Measurements from ENCODE around the gene INTS7. TPM values are rescaled to one million over a fixed set of nuclear protein-coding genes. Genes with fewer than 3 reads are reported as not detected.

INTS7 gene
- total and polyA plus RNA-seq, 4 donors, result 3.9 to 14.4 (median 10.2) TPM

DNA sequence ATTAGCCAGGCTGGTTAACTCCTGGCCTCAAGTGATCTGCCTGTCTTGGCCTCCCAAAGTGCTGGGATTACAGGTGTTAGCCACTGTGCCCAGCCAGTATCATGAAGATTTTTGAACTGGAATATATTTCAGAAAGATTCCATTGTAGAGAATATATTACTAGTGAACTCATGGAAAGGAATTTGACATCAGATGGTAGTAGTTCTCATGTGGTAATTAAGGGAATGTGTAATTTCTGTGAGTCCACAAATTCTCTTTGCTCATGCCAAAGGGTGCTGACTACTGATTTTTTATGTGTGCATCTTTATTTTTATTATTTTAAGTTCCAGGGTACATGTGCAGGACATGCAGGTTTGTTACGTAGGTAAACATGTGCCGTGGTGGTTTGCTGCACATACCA is 10.6 kb upstream of the INTS7 start:
- Histone ChIP-seq H3K36me3 (ENCODE audit: control insufficient read depth in 4 of 4, insufficient read depth in 3 of 4, low read depth in 1 of 4, low read length in 3 of 4) (no peaks in the 10 kb centered on the region), H3K4me1 (ENCODE audit: control insufficient read depth in 4 of 4, insufficient read depth in 4 of 4, low read length in 3 of 4) (no peaks in the 10 kb centered on the region), H3K27ac (ENCODE audit: low read depth in 1 of 2, low read length in 2 of 2) (no peak overlapping the region), H3K9me3 (ENCODE audit: control insufficient read depth in 4 of 4, low read length in 3 of 4) (no peaks in the 10 kb centered on the region), H3K4me3 (ENCODE audit: low read depth in 1 of 3, low read length in 3 of 3) (no peak overlapping the region), H3K27me3 (ENCODE audit: control insufficient read depth in 4 of 4, insufficient read depth in 4 of 4, low read length in 3 of 4) (no peaks in the 10 kb centered on the region), H3K9ac (ENCODE audit: low read depth in 1 of 2, low read length in 2 of 2) (no peak overlapping the region)
- TF ChIP-seq TAF1 (conservative IDR thresholded peaks at IDR 0.05) (no peak), SP1 (IDR thresholded peaks at IDR 0.05) (no peak), RXRA (IDR thresholded peaks at IDR 0.05) (no peak), NR2F2 (IDR thresholded peaks at IDR 0.05) (no peak), CTCF (IDR thresholded peaks at IDR 0.05; ENCODE audit: low read depth, low read length, missing input control) (no peak)
- no peak for DNase-seq (ENCODE audit: low spot score)
- 100% methylated on average over 2 of the region's 2 CpGs for WGBS

DNA sequence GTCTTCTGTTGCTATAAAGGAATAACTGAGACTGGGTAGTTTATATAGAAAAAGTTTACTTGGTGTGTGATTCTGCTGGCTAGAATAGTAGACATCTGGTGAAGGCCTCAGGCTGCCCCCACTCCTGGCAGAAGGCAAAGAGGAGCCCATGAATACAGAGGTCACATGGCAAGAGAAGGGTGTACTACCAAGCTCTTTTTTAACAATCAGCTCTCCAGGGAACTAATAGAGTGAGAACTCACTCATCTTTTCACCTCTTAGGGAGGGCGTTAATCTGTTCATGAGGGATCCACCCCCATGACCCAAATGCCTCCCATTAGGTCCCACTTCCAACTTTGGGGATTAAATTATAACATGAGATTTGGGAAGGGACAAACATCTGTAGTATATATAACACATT is 9.5 kb upstream of the INTS7 start:
- 97% methylated on average over 1 of the region's 1 CpG for WGBS
- no peaks in the 10 kb centered on the region for H3K4me1 ChIP-seq (ENCODE audit: control insufficient read depth in 4 of 4, insufficient read depth in 4 of 4, low read length in 3 of 4)
- H3K9me3 ChIP-seq (ENCODE audit: control insufficient read depth in 4 of 4, low read length in 3 of 4), result no peaks in the 10 kb centered on the region
- no peak for DNase-seq (ENCODE audit: low spot score)
- TF ChIP-seq ZBTB33 (IDR thresholded peaks at IDR 0.05), result no peak
- TF ChIP-seq YY1 (IDR thresholded peaks at IDR 0.05), result no peak
- TF ChIP-seq FOXA1 (IDR thresholded peaks at IDR 0.05), result no peak
- TF ChIP-seq NR2F2 (IDR thresholded peaks at IDR 0.05), result no peak
- TF ChIP-seq SP1 (IDR thresholded peaks at IDR 0.05), result no peak
- TF ChIP-seq FOXA2 (IDR thresholded peaks at IDR 0.05), result no peak
- no peak for TF ChIP-seq CTCF (IDR thresholded peaks at IDR 0.05; ENCODE audit: low read depth, low read length, missing input control)
- TF ChIP-seq RAD21 (IDR thresholded peaks at IDR 0.05), result no peak
- no peak for TF ChIP-seq JUND (IDR thresholded peaks at IDR 0.05)
- no peak for TF ChIP-seq HNF4A (conservative IDR thresholded peaks at IDR 0.05)
- TF ChIP-seq, protein P1, sequence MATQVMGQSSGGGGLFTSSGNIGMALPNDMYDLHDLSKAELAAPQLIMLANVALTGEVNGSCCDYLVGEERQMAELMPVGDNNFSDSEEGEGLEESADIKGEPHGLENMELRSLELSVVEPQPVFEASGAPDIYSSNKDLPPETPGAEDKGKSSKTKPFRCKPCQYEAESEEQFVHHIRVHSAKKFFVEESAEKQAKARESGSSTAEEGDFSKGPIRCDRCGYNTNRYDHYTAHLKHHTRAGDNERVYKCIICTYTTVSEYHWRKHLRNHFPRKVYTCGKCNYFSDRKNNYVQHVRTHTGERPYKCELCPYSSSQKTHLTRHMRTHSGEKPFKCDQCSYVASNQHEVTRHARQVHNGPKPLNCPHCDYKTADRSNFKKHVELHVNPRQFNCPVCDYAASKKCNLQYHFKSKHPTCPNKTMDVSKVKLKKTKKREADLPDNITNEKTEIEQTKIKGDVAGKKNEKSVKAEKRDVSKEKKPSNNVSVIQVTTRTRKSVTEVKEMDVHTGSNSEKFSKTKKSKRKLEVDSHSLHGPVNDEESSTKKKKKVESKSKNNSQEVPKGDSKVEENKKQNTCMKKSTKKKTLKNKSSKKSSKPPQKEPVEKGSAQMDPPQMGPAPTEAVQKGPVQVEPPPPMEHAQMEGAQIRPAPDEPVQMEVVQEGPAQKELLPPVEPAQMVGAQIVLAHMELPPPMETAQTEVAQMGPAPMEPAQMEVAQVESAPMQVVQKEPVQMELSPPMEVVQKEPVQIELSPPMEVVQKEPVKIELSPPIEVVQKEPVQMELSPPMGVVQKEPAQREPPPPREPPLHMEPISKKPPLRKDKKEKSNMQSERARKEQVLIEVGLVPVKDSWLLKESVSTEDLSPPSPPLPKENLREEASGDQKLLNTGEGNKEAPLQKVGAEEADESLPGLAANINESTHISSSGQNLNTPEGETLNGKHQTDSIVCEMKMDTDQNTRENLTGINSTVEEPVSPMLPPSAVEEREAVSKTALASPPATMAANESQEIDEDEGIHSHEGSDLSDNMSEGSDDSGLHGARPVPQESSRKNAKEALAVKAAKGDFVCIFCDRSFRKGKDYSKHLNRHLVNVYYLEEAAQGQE (IDR thresholded peaks at IDR 0.05), result no peak
- TF ChIP-seq EGR1 (IDR thresholded peaks at IDR 0.05; ENCODE audit: low read depth in 2 of 2), result no peak
- no peak for TF ChIP-seq TAF1 (conservative IDR thresholded peaks at IDR 0.05)
- TF ChIP-seq HNF4G (IDR thresholded peaks at IDR 0.05), result no peak
- TF ChIP-seq RXRA (IDR thresholded peaks at IDR 0.05), result no peak
- no peak for TF ChIP-seq ATF3 (IDR thresholded peaks at IDR 0.05)
- TF ChIP-seq GABPA (IDR thresholded peaks at IDR 0.05 in 1 of 2, conservative IDR thresholded peaks at IDR 0.05 in 1 of 2), result no peak
- TF ChIP-seq, protein P2, sequence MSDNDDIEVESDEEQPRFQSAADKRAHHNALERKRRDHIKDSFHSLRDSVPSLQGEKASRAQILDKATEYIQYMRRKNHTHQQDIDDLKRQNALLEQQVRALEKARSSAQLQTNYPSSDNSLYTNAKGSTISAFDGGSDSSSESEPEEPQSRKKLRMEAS (IDR thresholded peaks at IDR 0.05), result no peak
- H3K9ac ChIP-seq (ENCODE audit: low read depth in 1 of 2, low read length in 2 of 2), result no peak overlapping the region
- H3K27me3 ChIP-seq (ENCODE audit: control insufficient read depth in 4 of 4, insufficient read depth in 4 of 4, low read length in 3 of 4), result no peaks in the 10 kb centered on the region
- no peak overlapping the region for H3K27ac ChIP-seq (ENCODE audit: low read depth in 1 of 2, low read length in 2 of 2)
- H3K4me3 ChIP-seq (ENCODE audit: low read depth in 1 of 3, low read length in 3 of 3), result no peak overlapping the region
- no peaks in the 10 kb centered on the region for H3K36me3 ChIP-seq (ENCODE audit: control insufficient read depth in 4 of 4, insufficient read depth in 3 of 4, low read depth in 1 of 4, low read length in 3 of 4)
